ENCODE results near the gene ARL8B. TPM values are rescaled to one million over a fixed set of nuclear protein-coding genes. Genes with fewer than 3 reads are reported as not detected.

Gene ARL8B
- total and polyA plus RNA-seq, 9 of the 15 experiments (the other 6 are each of a cell fraction or from before 2014, with no cell fraction given): 28.5 to 99.4 (median 77.2) TPM

DNA sequence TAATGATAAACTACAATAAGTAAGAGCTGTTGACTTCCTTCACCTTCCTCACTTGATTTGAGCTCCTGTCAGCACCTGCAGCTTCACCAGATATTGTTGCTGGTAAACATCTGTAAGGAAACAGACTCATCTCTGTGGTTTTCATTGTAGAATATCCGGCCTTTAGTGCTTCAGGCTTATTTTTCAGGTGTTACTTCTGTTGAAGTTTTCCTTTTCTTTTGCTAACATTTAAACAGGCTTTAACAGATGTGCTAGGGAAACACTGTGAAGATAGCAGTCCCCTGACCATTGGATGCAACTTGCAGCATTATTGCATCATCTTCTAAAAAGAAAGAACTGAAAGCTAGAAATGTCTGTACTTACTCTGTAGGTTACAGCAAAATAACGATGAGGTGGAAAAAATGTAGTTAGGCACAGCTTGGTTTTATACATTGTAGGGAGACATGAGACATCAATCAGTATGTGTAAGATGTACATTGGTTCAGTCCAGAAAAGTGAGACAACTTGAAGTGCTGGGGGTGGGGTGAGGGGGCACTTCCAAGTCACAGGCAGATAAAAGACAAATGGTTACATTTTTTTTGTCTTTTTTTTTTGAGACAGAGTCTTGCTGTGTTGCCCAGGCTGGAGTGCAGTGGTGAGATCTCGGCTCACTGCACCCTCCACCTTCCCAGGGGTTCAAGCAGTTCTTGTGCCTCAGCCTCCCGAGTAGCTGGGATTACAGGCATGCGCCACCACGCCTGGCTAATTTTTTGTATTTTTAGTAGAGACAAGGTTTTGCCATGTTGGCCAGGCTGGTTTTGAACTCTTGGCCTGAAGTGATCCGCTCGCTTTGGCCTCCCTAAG is 75.6 kb downstream of the ARL8B start (continued):
- TF ChIP-seq ETV6 (IDR thresholded peaks at IDR 0.05; ENCODE audit: borderline replicate concordance in 1 of 2, low read depth in 2 of 2, low read length in 1 of 2) (no peak), ETV6 (CRISPR knock-in tag; IDR thresholded peaks at IDR 0.05; ENCODE audit: borderline replicate concordance) (no peak), NCOA6 (IDR thresholded peaks at IDR 0.05) (no peak), MYBL2 (IDR thresholded peaks at IDR 0.05; ENCODE audit: low read depth) (0 out of 2 replicates have a peak, but pooled peaks have one; percentile 15), MYBL2 (CRISPR knock-in tag; IDR thresholded peaks at IDR 0.05; ENCODE audit: borderline replicate concordance) (no peak), MCM3 (IDR thresholded peaks at IDR 0.05) (no peak), CBFB (CRISPR knock-in tag; IDR thresholded peaks at IDR 0.05) (no peak), SOX6 (IDR thresholded peaks at IDR 0.05) (no peak; the same call in none of the 2 replicates), EWSR1 (IDR thresholded peaks at IDR 0.05; ENCODE audit: borderline replicate concordance, low read depth, partially characterized antibody) (no peak), FOXM1 (IDR thresholded peaks at IDR 0.05; ENCODE audit: low read depth) (no peak), FOXM1 (CRISPR knock-in tag; IDR thresholded peaks at IDR 0.05; ENCODE audit: low read depth) (no peak), POLR2H (tag; IDR thresholded peaks at IDR 0.05; ENCODE audit: low read depth) (peak; percentile 79)
- TF ChIP-seq, protein P1, sequence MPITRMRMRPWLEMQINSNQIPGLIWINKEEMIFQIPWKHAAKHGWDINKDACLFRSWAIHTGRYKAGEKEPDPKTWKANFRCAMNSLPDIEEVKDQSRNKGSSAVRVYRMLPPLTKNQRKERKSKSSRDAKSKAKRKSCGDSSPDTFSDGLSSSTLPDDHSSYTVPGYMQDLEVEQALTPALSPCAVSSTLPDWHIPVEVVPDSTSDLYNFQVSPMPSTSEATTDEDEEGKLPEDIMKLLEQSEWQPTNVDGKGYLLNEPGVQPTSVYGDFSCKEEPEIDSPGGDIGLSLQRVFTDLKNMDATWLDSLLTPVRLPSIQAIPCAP (CRISPR knock-in tag; IDR thresholded peaks at IDR 0.05; ENCODE audit: borderline replicate concordance): no peak
- TF ChIP-seq, protein P2, sequence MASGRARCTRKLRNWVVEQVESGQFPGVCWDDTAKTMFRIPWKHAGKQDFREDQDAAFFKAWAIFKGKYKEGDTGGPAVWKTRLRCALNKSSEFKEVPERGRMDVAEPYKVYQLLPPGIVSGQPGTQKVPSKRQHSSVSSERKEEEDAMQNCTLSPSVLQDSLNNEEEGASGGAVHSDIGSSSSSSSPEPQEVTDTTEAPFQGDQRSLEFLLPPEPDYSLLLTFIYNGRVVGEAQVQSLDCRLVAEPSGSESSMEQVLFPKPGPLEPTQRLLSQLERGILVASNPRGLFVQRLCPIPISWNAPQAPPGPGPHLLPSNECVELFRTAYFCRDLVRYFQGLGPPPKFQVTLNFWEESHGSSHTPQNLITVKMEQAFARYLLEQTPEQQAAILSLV (tag; IDR thresholded peaks at IDR 0.05): peak; percentile 100
- TF ChIP-seq, protein P3, sequence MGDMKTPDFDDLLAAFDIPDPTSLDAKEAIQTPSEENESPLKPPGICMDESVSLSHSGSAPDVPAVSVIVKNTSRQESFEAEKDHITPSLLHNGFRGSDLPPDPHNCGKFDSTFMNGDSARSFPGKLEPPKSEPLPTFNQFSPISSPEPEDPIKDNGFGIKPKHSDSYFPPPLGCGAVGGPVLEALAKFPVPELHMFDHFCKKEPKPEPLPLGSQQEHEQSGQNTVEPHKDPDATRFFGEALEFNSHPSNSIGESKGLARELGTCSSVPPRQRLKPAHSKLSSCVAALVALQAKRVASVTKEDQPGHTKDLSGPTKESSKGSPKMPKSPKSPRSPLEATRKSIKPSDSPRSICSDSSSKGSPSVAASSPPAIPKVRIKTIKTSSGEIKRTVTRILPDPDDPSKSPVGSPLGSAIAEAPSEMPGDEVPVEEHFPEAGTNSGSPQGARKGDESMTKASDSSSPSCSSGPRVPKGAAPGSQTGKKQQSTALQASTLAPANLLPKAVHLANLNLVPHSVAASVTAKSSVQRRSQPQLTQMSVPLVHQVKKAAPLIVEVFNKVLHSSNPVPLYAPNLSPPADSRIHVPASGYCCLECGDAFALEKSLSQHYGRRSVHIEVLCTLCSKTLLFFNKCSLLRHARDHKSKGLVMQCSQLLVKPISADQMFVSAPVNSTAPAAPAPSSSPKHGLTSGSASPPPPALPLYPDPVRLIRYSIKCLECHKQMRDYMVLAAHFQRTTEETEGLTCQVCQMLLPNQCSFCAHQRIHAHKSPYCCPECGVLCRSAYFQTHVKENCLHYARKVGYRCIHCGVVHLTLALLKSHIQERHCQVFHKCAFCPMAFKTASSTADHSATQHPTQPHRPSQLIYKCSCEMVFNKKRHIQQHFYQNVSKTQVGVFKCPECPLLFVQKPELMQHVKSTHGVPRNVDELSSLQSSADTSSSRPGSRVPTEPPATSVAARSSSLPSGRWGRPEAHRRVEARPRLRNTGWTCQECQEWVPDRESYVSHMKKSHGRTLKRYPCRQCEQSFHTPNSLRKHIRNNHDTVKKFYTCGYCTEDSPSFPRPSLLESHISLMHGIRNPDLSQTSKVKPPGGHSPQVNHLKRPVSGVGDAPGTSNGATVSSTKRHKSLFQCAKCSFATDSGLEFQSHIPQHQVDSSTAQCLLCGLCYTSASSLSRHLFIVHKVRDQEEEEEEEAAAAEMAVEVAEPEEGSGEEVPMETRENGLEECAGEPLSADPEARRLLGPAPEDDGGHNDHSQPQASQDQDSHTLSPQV (IDR thresholded peaks at IDR 0.05): peak; percentile 95
- TF ChIP-seq, protein P4, sequence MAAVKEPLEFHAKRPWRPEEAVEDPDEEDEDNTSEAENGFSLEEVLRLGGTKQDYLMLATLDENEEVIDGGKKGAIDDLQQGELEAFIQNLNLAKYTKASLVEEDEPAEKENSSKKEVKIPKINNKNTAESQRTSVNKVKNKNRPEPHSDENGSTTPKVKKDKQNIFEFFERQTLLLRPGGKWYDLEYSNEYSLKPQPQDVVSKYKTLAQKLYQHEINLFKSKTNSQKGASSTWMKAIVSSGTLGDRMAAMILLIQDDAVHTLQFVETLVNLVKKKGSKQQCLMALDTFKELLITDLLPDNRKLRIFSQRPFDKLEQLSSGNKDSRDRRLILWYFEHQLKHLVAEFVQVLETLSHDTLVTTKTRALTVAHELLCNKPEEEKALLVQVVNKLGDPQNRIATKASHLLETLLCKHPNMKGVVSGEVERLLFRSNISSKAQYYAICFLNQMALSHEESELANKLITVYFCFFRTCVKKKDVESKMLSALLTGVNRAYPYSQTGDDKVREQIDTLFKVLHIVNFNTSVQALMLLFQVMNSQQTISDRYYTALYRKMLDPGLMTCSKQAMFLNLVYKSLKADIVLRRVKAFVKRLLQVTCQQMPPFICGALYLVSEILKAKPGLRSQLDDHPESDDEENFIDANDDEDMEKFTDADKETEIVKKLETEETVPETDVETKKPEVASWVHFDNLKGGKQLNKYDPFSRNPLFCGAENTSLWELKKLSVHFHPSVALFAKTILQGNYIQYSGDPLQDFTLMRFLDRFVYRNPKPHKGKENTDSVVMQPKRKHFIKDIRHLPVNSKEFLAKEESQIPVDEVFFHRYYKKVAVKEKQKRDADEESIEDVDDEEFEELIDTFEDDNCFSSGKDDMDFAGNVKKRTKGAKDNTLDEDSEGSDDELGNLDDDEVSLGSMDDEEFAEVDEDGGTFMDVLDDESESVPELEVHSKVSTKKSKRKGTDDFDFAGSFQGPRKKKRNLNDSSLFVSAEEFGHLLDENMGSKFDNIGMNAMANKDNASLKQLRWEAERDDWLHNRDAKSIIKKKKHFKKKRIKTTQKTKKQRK (IDR thresholded peaks at IDR 0.05; ENCODE audit: borderline replicate concordance, low read depth, low read length): no peak
- TF ChIP-seq, protein P5, sequence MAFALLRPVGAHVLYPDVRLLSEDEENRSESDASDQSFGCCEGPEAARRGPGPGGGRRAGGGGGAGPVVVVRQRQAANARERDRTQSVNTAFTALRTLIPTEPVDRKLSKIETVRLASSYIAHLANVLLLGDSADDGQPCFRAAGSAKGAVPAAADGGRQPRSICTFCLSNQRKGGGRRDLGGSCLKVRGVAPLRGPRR (CRISPR knock-in tag; IDR thresholded peaks at IDR 0.05): peak; percentile 85; the same call in 1 of the 2 replicates

Measured in K562 (cell line).